Measurements from ENCODE around the gene KIR3DL2. TPM values are rescaled to one million over a fixed set of nuclear protein-coding genes. Genes with fewer than 3 reads are reported as not detected.
"Not testable (repeated sequence)": the region's sequence is repeated elsewhere in the genome, so short reads cannot be mapped to it uniquely, and the experiment has no call there.

The KIR3DL2 gene
- polyA plus RNA-seq, 1 donor: not detected

GRCh38 chr19:54825326-54825725, 24.9 kb upstream of the KIR3DL2 start:
- H3K4me1 ChIP-seq (ENCODE audit: control insufficient read depth, insufficient read depth, low read length); H3K27ac ChIP-seq (ENCODE audit: low read length); DNase-seq; H3K36me3 ChIP-seq (ENCODE audit: control insufficient read depth, insufficient read depth, low read length); H3K27me3 ChIP-seq (ENCODE audit: control insufficient read depth, insufficient read depth, low read length); H3K9me3 ChIP-seq (ENCODE audit: control insufficient read depth, low read depth, low read length); H3K4me3 ChIP-seq (ENCODE audit: low read length): not testable (repeated sequence)
- no CpG with 5 or more reads among the region's 7 CpGs for WGBS (ENCODE audit: insufficient coverage, low lambda C conversion rate)

DNA sequence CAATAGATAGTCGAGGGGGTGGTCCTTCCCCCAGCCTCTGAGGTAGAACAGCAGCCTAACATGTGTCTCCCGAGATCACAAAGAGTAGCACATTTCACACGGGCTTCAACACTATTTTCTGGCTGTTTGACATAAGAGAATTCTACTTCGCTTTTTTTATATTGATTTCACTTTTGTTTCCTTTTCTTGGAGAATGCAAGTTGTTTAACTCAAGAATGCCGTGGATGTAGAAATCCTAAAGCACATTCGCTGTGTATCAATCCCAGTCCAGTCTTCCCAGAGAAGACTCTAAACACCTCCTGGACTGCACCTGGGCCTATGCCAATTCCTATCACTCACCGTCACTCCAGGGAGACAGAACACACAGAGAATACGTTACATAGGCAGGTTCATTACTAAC, 22.2 kb upstream of the KIR3DL2 start:
- H3K27ac ChIP-seq (ENCODE audit: low read length); H3K4me3 ChIP-seq (ENCODE audit: low read length); H3K27me3 ChIP-seq (ENCODE audit: control insufficient read depth, insufficient read depth, low read length); H3K4me1 ChIP-seq (ENCODE audit: control insufficient read depth, insufficient read depth, low read length); H3K9me3 ChIP-seq (ENCODE audit: control insufficient read depth, low read depth, low read length); DNase-seq; H3K36me3 ChIP-seq (ENCODE audit: control insufficient read depth, insufficient read depth, low read length): not testable (repeated sequence)
- no CpG with 5 or more reads among the region's 8 CpGs for WGBS (ENCODE audit: insufficient coverage, low lambda C conversion rate)

- no CpG with 5 or more reads among the region's 14 CpGs for WGBS (ENCODE audit: insufficient coverage, low lambda C conversion rate)
- H3K36me3 ChIP-seq (ENCODE audit: control insufficient read depth, insufficient read depth, low read length); DNase-seq; H3K4me1 ChIP-seq (ENCODE audit: control insufficient read depth, insufficient read depth, low read length); H3K9me3 ChIP-seq (ENCODE audit: control insufficient read depth, low read depth, low read length); H3K4me3 ChIP-seq (ENCODE audit: low read length); H3K27ac ChIP-seq (ENCODE audit: low read length); H3K27me3 ChIP-seq (ENCODE audit: control insufficient read depth, insufficient read depth, low read length): not testable (repeated sequence)
These were observed 17.7 kb upstream of the KIR3DL2 start, which contains the start of gene KIR2DS4 for GRCh38 chr19:54832496-54832895. Gene KIR2DS4 (plus strand): TSS chr19:54832676.

GRCh38 chr19:54835126-54835525, 15.1 kb upstream of the KIR3DL2 start:
- not testable (repeated sequence) for DNase-seq; H3K27ac ChIP-seq (ENCODE audit: low read length); H3K4me3 ChIP-seq (ENCODE audit: low read length); H3K36me3 ChIP-seq (ENCODE audit: control insufficient read depth, insufficient read depth, low read length); H3K27me3 ChIP-seq (ENCODE audit: control insufficient read depth, insufficient read depth, low read length); H3K9me3 ChIP-seq (ENCODE audit: control insufficient read depth, low read depth, low read length); H3K4me1 ChIP-seq (ENCODE audit: control insufficient read depth, insufficient read depth, low read length)
- WGBS (ENCODE audit: insufficient coverage, low lambda C conversion rate): no CpG with 5 or more reads among the region's 5 CpGs

GRCh38 chr19:54837522-54837921, 12.7 kb upstream of the KIR3DL2 start:
- H3K4me3 ChIP-seq (ENCODE audit: low read length); H3K9me3 ChIP-seq (ENCODE audit: control insufficient read depth, low read depth, low read length); H3K4me1 ChIP-seq (ENCODE audit: control insufficient read depth, insufficient read depth, low read length); H3K27ac ChIP-seq (ENCODE audit: low read length); DNase-seq; H3K27me3 ChIP-seq (ENCODE audit: control insufficient read depth, insufficient read depth, low read length); H3K36me3 ChIP-seq (ENCODE audit: control insufficient read depth, insufficient read depth, low read length): not testable (repeated sequence)
- WGBS (ENCODE audit: insufficient coverage, low lambda C conversion rate): no CpG with 5 or more reads among the region's 2 CpGs

DNA sequence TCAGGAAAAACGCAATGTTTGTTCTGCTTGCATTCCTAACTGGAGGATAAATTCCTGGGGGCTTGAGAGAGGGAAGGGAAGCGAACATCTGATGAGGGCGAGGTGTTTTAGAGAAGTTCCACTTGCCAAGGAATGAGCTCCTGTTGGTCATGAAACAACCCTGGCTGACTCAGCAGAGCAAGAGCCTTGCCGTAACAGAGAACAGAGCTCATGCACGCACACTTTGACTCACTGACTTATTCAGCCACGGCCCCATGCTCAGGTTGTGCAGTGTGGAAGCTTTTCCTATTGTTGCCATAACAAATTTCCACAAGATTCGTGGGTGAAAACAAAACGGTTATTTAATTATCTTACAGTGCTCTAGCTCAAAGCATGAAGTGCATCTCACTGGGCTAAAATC, 7.1 kb upstream of the KIR3DL2 start:
- no CpG with 5 or more reads among the region's 8 CpGs for WGBS (ENCODE audit: insufficient coverage, low lambda C conversion rate)

DNA sequence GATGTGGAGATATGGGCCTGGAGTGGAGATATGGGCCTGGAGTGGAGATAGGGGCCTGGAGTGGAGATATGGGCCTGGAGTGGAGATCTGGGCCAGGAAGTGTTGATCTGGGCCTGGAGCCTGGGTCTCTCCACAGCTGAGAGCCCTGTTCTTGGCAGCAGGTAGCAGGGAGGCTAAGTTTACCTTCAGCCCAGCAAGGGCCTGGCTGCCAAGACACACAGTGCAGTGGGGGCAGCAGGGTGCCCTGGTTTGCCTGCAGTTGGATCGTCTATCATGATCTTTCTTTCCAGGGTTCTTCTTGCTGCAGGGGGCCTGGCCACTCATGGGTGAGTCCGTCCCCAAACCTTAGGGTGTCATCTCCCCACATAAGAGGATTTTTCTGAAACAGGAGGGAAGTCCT, 687 bp downstream of the KIR3DL2 start:
- Histone ChIP-seq H3K27ac (ENCODE audit: low read length) (no peak overlapping the region), H3K36me3 (ENCODE audit: control insufficient read depth, insufficient read depth, low read length) (no peaks in the 10 kb centered on the region), H3K9me3 (ENCODE audit: control insufficient read depth, low read depth, low read length) (no peaks in the 10 kb centered on the region), H3K4me1 (ENCODE audit: control insufficient read depth, insufficient read depth, low read length) (no peaks in the 10 kb centered on the region), H3K4me3 (ENCODE audit: low read length) (no peak overlapping the region), H3K27me3 (ENCODE audit: control insufficient read depth, insufficient read depth, low read length) (no peaks in the 10 kb centered on the region)
- WGBS (ENCODE audit: insufficient coverage, low lambda C conversion rate): no CpG with 5 or more reads among the region's 2 CpGs
- DNase-seq: no peak

More for the DNA sequence above, 7.1 kb upstream of the KIR3DL2 start:
- not testable (repeated sequence) for H3K4me3 ChIP-seq (ENCODE audit: low read length); H3K9me3 ChIP-seq (ENCODE audit: control insufficient read depth, low read depth, low read length); H3K27ac ChIP-seq (ENCODE audit: low read length); H3K27me3 ChIP-seq (ENCODE audit: control insufficient read depth, insufficient read depth, low read length); DNase-seq; H3K36me3 ChIP-seq (ENCODE audit: control insufficient read depth, insufficient read depth, low read length); H3K4me1 ChIP-seq (ENCODE audit: control insufficient read depth, insufficient read depth, low read length)

- Histone ChIP-seq H3K36me3 (ENCODE audit: control insufficient read depth, insufficient read depth, low read length) (no peaks in the 10 kb centered on the region), H3K27me3 (ENCODE audit: control insufficient read depth, insufficient read depth, low read length) (no peaks in the 10 kb centered on the region), H3K9me3 (ENCODE audit: control insufficient read depth, low read depth, low read length) (no peaks in the 10 kb centered on the region), H3K4me1 (ENCODE audit: control insufficient read depth, insufficient read depth, low read length) (no peaks in the 10 kb centered on the region), H3K4me3 (ENCODE audit: low read length) (no peak overlapping the region), H3K27ac (ENCODE audit: low read length) (no peak overlapping the region)
- DNase-seq: no peak
- no CpG with 5 or more reads among the region's 7 CpGs for WGBS (ENCODE audit: insufficient coverage, low lambda C conversion rate)
These were observed 1.1 kb downstream of the KIR3DL2 start for GRCh38 chr19:54851353-54851752.

DNA sequence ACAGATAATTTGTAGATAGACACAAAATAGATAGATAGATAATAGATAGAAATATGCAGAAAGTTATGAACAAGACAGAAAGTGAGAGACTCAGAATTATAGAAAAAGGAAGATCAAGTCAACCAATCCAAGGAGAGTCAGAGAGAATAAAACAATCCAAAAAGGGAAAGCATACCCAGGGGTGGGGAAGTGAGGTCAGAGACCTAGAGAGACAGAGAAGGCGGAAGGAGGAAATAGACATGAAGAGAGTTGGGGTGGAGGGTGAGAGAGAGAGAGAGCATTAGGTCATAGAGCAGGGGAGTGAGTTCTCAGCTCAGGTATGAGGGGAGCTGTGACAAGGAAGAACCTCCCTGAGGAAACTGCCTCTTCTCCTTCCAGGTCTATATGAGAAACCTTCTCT, 5.0 kb downstream of the KIR3DL2 start:
- not testable (repeated sequence) for H3K4me3 ChIP-seq (ENCODE audit: low read length); H3K27ac ChIP-seq (ENCODE audit: low read length); H3K27me3 ChIP-seq (ENCODE audit: control insufficient read depth, insufficient read depth, low read length); H3K36me3 ChIP-seq (ENCODE audit: control insufficient read depth, insufficient read depth, low read length); H3K9me3 ChIP-seq (ENCODE audit: control insufficient read depth, low read depth, low read length); H3K4me1 ChIP-seq (ENCODE audit: control insufficient read depth, insufficient read depth, low read length); DNase-seq
- WGBS (ENCODE audit: insufficient coverage, low lambda C conversion rate): 67% methylated on average over 1 of the region's 1 CpG

DNA sequence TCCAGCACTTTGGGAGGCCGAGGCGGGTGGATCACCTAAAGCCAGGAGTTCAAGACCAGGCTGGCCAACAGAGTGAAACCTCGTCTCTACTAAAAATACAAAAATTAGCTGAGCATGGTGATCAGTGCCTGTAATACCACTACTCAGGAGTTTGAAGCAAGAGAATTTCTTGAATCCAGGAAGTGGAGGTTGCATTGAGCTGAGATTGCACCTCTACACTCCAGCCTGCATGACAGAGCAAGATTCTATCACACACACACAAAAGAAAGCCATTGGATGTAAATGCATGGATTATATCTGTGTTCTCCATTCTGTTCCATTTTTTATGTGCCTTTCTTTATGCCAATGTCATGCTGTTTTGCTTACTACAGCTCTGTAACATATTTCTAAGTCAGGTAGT, 8.2 kb downstream of the KIR3DL2 start:
- DNase-seq; H3K4me1 ChIP-seq (ENCODE audit: control insufficient read depth, insufficient read depth, low read length); H3K27me3 ChIP-seq (ENCODE audit: control insufficient read depth, insufficient read depth, low read length); H3K27ac ChIP-seq (ENCODE audit: low read length); H3K36me3 ChIP-seq (ENCODE audit: control insufficient read depth, insufficient read depth, low read length); H3K4me3 ChIP-seq (ENCODE audit: low read length); H3K9me3 ChIP-seq (ENCODE audit: control insufficient read depth, low read depth, low read length): not testable (repeated sequence)
- WGBS (ENCODE audit: insufficient coverage, low lambda C conversion rate): no CpG with 5 or more reads among the region's 3 CpGs

- not testable (repeated sequence) for H3K9me3 ChIP-seq (ENCODE audit: control insufficient read depth, low read depth, low read length); H3K4me1 ChIP-seq (ENCODE audit: control insufficient read depth, insufficient read depth, low read length); DNase-seq; H3K36me3 ChIP-seq (ENCODE audit: control insufficient read depth, insufficient read depth, low read length); H3K27me3 ChIP-seq (ENCODE audit: control insufficient read depth, insufficient read depth, low read length); H3K4me3 ChIP-seq (ENCODE audit: low read length); H3K27ac ChIP-seq (ENCODE audit: low read length)
- no CpG with 5 or more reads among the region's 7 CpGs for WGBS (ENCODE audit: insufficient coverage, low lambda C conversion rate)
These were observed 9.2 kb downstream of the KIR3DL2 start for GRCh38 chr19:54859421-54859820.
